NCI-H2227 (cell line): ENCODE measurements around the gene PTPRM.

ENCODE experiments used
- DNase-seq: peaks from one replicate; lab custom pipeline; 2025; ENCODE audit not compliant: unreplicated experiment; lab: John Stamatoyannopoulos, UW

Gene PTPRM

DNA sequence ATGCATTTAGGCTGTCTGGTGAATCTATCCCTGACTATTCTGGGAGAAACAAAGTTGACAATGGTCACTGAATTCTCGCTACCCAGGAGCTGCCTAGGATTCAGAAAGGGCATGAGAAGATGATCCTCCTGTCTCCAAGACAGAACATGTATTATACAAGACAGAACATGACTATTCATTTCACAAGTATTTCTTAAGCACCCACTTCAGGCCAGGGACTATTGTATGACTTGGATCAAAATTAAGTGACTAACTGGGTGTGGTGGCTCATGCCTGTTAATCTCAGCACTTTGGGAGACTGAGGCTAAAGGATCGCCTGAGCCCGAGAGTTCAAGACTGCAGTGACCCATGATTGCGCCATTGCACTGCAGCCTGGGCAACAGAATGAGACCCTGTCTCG, 806.4 kb downstream of the PTPRM start:
- DNase-seq, result no peak

DNA sequence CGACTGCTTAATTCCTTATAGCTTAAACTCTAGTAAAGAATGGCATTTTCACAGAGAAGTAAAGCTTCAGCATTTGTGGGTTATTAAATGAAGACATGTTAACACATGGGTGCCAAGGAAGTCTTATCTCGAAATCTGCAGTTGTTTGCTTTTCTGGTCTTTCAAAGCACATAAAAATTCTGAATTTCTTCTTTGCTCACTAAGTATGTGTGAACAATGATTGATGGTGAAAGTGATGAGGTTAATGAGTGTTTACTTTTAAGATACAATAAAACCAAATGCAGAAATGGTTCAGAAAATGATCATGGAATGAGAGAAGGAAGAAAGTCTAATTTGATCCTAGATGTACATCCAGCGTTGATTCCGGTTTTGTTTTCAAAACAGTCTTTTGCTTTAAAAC, 807.6 kb downstream of the PTPRM start:
- DNase-seq, result no peak

DNA sequence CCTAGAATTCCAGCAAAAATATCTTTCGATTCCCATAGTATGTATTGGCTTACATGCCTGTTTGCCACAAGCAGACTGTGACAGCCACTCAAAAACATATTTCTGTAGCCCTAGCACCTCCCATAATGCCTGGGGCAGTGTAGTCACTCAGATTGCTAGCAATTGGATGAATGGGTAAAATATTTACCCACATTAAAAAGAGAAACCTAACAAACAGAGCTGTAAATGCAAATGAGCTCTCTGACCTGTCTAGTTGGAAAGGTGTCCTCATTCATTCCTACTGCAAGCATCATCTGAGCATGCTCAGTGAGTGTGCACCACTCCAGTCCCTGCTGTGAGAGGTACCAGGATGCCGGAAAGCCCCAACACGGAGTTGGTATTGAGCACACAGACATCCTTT, 808.1 kb downstream of the PTPRM start:
- no peak for DNase-seq

DNA sequence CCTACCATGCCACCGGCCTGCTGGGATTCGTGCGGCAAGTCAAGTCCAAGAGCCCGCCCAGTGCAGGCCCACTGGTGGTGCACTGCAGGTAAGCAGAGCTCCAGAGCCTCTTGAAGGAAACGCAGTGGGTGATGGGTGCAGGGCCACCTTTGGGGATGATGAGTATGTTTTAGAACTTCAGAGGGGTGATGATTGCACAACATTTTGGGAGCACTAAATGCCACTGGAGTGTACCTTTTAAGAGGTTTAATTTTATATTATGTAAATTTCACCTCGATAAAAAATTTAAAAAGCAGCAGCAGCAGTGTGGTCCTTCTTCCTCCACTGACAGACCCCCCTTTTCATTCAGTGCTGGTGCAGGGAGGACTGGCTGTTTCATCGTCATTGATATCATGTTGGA, 809.0 kb downstream of the PTPRM start:
- no peak for DNase-seq

DNA sequence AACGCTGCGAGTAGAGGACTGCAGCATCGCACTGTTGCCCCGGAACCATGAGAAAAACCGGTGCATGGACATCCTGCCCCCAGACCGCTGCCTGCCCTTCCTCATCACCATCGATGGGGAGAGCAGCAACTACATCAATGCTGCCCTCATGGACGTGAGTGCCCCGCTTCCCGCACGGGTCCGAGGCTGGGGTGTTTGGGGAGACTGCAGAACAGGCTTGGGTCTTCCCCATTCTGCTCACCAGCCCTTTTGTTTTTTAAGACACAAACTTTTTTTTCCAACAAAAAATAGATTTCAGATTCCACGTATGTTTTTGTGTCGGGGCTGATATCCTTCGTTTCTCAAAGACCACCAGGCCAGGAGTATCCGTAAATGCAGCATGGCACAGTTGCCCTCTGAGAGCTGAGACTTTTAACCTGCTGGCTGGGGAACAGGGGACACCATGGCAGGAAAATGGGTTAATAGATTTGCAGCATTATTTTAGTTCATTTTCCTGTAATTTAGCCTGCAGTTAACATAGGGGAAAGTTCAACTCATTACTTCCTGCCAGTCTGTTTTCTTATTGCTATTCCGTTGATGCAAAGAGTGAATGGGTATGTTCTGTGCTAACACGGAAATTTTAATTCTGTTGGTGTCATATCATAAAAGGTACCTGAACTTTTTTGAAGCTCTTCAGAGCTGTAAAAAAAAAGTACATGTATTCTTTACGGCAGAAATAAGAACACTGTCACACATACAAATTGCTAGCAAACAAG, 812.2 kb downstream of the PTPRM start:
- no peak for DNase-seq

DNA sequence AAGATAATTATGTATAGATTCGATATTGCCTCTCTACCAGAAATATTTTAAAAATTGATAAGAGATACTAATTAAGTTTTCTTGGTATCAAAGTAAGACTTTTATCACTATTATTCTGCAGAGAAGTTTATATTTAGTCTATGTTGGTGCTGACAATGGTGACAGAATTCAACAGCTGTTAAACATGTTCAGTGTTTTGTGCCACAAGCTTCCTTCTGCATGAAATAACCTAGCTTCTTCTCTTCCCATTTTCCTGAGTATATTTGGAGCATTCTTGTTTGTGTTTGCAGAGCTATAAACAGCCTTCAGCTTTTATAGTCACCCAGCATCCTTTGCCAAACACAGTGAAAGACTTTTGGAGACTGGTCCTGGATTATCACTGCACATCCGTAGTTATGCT, 812.9 kb downstream of the PTPRM start:
- no peak for DNase-seq

DNA sequence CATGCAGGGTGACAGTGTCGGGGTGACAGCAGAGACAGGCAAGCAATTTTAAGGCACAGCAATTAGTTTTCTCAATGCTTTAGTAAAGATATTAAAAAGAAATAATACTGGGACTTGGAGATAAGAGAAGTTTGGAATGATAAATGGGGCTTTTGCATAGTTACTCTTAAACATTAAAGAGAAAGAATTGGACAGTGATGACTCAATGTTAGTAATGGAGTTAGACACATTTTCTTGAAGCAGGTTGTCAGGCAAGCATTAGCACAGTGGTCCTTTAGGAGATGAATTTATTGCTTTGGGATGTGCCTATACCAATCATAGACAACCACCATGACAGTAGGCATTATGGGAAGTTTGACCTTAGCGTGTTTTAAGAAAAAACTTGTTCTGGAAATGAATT, 813.8 kb downstream of the PTPRM start:
- no peak for DNase-seq

DNA sequence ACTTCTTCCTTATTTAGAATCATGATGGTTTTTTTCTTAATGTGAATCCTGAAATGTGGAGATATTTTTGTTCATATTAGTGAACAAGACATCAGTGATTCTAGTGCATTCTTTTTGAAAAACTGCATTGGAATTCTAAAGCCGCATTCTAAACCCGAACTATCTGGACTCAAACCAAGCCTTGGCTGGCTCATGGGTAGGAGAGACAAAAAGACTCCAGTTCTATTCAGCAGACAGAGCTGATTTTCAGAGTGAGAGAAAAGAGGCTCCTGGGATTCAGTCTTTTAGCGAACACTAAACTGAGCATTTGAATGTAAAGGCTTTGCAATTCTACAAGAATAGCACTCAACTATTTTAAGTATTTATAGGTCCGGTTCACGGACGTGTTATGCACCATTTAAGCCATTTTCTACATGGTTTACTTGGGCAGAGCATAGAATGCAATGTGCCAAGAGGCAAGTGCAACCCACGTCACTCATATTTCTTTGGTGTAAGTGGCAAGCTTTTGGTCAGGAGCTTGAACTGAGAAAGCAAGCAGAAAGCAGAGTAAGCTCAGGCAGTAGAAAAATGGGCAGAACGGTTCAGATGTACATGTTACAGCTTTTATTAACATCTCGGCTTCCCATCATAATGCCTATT, 814.8 kb downstream of the PTPRM start:
- no peak for DNase-seq

DNA sequence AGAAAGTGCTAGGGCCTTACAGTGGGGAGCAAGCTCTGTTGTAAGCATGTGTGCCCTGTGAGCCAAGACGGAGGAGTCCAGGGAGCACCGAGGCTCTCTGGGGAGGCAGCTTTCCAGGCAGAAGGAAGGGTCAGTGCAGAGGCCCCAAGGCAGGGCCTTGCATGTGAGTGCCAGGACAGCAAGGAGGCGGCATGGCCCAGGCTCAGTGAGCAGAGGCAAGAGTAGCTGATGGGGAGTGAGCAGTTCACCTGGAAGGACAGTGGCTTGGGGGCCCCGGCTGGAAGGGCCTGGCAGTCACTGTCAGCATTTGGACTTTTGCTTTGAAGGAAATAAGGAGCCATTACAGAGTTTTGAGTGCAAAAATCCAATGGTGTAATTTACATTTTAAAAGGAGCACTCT, 818.3 kb downstream of the PTPRM start:
- DNase-seq, result no peak

DNA sequence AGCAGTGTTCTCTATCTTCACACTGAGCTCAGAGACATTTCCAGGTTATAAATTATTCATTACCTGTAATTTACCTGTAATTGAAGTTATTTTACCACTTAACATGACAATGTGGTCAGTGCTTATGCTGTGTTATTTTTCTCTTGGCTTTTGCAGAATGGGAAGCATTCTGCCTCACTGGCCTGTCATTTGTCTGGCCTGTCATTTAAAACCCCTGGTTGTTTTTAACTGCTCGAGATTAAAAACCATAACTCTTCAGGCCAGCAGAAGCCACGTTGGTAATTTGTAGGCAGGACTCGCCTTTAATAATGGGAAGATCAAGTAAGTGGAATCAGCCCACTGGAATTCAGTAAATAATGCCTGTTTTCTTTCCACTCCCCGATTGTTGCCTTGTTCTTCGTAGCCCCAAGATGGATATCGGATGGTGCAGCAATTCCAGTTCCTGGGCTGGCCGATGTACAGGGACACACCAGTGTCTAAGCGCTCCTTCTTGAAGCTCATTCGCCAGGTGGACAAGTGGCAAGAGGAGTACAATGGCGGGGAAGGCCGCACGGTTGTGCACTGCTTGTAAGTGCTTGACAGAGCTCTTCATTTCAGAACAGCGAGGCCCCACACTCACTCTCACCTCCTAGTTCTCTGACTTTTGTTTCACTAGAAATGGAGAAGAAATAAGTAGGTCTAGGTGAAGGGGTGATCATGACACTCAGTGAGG, 819.7 kb downstream of the PTPRM start:
- no peak for DNase-seq

DNA sequence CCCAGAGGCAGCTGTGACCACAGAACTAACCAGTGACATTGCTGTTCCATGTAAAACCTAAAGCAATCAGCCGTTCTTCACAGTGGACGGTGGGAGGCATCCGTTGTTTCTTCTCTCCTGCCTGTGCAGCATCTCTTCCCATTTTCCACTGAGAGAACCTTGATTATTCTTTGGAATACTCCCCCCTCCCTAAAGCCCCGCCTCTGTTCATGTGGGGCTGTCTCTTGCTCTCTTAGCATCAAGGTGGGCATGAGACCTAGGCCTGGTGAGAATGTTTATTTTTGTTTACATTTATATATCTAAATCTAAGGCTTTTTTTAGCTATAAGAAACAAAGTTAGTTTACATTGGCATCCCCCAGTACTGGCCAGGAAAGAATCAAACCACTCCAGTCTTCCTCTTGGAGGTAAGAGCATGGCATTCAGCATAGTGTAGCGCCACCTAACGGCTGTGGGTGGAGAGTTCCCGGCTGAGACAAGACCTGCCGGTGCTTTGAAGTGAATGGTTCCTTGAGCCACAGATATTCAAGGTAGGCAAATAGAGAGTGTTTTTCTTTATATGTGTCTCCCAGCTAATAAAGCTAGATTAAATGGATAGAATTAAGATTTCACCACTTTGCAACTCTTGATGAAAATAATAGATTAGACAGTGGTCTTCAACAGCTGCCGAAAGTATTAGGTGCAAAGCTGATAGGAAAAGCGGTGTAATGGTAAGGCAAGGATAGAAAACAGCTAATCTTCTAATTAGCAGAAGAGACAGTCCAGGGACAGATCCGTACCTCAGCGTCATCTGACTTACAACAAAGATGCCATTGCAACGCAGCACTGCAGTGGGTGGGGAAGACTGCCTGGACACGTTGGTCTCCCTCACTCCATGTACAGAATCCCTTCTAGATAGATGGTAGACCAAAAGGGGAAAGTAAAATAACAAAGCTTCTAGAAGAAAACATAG, 822.5 kb downstream of the PTPRM start:
- DNase-seq, result peak; percentile 47

DNA sequence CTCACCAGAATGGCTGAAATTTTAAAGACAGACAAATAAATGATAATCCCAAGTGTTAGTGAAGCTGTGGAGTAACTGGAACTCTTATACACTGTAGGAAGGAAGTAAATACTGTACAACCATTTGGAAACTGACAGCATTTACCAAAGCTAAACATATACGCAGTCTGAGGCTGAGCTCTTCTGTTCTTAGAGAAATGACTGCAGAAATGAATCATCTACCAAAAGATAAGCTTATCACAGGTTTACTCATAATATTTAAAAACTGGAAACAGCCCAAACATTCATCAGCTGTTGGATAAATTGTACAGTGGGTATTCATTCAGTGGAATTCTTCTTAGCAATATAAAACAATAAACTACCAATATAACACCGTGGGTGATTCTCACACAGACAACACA, 824.0 kb downstream of the PTPRM start:
- no peak for DNase-seq

DNA sequence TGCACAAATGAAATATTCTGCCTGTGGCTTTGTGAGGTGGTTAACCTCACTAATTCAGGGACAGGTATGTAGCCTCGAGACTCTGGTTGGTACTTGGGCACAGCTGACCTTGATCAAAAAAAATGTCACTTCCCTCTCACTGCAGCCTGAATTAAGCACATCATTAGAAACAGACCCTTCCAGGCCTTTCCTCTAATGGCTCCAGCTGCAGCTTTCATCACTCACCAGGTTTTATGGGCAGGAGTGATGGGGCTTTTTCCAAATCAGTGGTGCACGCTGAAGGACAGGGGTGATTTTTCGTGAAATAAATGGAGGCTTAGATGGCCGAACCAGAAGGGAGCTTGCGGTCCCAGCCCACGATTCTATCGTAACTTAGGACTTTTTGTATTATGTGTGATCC, 829.1 kb downstream of the PTPRM start:
- DNase-seq, result no peak

DNA sequence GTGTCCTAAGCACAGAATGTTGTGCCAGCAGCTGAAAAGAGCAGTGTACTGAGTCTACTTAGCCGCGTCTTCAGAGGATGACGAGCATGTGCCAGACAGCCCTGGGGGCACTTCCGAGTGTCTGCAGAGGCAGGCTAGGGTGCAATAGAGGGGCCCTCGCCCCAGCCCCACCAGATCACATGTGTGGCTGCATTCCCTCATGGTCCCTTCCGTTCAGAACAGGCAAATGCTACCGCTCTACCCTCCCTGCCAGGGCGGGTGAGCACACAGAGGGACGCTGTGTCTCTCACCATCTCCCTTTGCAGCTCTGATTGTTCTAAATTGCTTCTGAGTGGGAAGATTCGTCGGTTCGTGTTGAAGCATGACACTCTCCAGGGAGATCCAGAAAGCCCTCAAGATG, 829.9 kb downstream of the PTPRM start:
- no peak for DNase-seq

DNA sequence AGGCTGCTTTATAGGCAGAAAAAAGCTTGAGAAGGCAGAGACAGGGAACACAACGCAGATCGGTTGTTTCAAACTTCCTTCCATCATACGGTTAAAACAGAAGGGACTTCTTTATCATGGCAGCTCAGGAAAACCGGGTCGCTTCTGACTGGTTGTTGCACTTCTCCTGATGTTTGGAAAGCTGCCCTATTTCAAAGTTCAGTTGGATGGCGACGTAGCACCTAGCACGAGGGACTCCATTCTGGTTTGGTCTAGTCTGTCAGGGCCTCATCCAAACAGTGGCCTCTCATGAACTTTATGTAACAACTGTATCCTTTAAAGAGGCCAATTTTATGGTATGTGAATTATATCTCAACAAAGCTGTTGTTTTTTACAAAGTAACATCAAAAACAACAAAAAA, 832.0 kb downstream of the PTPRM start:
- no peak for DNase-seq

DNA sequence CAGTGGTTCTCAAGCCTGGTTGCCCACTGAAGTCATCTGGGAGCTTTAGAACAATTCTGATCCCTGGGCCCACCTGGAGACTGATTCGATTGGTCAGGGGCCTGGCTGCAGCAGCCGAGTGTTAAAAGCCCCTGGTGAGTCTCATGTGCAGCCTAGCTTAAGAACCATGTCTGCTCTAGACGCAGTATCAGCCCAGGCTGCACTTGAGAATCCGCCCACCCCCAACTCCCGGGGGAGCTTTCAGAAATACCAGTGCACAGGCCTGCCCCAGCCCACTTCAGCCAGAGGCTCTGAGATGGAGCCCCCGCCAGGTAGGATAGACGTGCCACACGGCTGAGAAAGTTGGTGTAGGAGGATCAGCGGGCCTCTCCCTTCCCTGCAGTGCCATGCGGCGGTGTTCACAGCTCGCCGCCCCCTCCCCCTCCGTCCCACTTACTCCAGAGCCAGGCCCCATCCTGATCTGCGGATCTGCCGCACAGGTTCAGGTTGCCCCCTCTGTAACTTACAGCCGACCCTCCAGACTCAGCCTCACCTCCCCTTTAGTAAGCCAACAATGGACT, 833.2 kb downstream of the PTPRM start:
- no peak for DNase-seq

DNA sequence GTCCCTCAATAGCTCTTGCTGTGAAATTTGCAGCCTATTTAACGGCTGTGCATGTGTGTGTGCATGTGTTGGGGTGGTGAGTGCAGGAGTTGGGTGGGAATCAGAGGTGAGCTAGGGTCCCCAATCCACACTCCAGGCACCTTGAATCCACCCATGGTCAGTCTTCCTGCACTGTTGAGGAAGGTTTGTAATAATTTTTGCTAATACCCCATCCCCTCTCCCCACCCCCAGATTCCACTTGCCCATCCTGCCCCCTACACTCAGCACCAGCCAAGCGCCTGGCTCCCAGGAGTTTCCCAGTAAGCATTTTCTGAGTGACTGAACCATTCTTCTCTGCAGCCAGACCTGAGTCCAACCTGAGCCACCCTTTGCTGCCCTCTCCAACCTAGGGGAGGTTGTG, 833.7 kb downstream of the PTPRM start:
- DNase-seq, result no peak

DNA sequence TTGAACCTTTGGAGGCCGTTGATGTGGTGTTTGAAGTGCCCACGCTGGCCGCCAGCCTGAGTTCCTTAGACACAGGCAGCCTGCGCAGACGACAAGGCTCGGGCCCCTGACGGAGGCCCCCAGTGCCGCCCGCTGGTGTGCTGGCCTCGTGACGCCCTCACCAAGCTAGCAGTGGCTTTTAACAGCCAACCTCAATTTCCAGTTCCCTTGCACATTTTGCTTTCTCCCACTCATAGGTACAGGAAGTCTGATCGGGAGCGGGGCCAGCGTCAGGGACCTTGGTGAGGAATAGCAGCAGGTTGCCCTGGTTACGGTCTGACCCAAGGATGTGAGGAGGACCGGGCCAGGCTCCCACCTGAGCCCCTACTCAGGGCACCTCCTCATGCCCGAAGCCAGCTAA, 834.5 kb downstream of the PTPRM start:
- peak; percentile 54 for DNase-seq

DNA sequence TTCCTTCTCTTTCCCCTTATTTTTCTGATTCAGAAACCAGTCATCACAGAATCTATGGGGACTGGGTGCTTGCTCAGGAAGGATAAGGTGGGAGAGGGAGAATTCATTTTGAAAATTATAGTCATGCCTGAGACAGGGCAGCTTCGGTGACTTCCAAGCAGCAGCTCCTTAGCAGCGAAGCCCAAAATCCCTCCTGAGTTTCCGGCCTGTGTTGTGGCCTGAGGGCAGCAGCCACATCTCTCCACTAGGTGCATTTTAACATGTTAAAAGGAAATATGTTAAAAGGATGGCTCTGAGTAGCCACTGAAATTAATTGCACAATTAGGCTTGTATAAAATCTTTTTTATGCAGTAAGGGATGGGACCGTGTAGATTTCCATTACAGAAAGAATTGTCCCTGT, 835.1 kb downstream of the PTPRM start:
- peak; percentile 32 for DNase-seq

DNA sequence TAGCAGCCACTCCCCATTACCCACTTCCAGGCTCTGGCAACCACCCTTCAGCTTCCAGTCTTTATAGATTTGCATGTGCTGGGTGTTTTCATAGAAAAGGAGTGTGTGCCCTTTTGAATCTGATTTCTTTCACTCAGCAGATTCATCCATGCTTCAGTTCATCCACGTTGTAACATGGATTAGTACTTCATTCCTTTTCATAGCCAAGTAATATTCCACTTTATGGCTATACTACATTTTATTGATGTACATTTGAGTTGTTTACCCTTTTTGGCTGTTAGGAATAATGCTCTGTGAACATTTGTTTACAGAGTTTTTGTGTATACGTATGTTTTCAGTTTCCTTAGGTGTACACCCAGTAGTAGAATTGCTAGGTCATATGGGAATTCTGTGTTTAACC, 836.6 kb downstream of the PTPRM start:
- DNase-seq, result no peak
